GM21381 (cell line): ENCODE measurements around the gene IL1RL2.

Experiments used
- ATAC-seq: cut with Tn5 transposase; IDR thresholded peaks from one replicate; pipeline ENCODE4 v1.9.1; 2021; ENCODE audit warnings: mild to moderate bottlenecking, moderate library complexity; ENCODE audit not compliant: unreplicated experiment

Gene IL1RL2

GRCh38 chr2:102186791-102187495, at the start of gene IL1RL2:
IL1RL2 (plus strand) TSS chr2:102187023; CDS start chr2:102187868, 845 bp downstream.
- no peak for ATAC-seq

GRCh38 chr2:102137138-102137537, 49.7 kb upstream of the IL1RL2 start:
- no peak for ATAC-seq

- ATAC-seq, result no peak
Observed at GRCh38 chr2:102138331-102138730, 48.5 kb upstream of the IL1RL2 start.

- no peak for ATAC-seq
Observed at GRCh38 chr2:102139851-102140250, 47.0 kb upstream of the IL1RL2 start.

- no peak for ATAC-seq
Observed at GRCh38 chr2:102140377-102140776, 46.4 kb upstream of the IL1RL2 start.

GRCh38 chr2:102141011-102141943, 45.5 kb upstream of the IL1RL2 start:
- no peak for ATAC-seq

- no peak for ATAC-seq
Observed at GRCh38 chr2:102141970-102142828, 44.6 kb upstream of the IL1RL2 start, which contains the start of gene IL1R1. IL1R1 (plus strand) TSS chr2:102142746; CDS start chr2:102157725, 14,979 bp downstream.

- ATAC-seq, result no peak
Observed at GRCh38 chr2:102142829-102143449, 43.9 kb upstream of the IL1RL2 start.

- no peak for ATAC-seq
Observed at GRCh38 chr2:102143450-102143985, 43.3 kb upstream of the IL1RL2 start.

- ATAC-seq, result no peak
Observed at GRCh38 chr2:102144128-102144527, 42.7 kb upstream of the IL1RL2 start.

- no peak for ATAC-seq
Observed at GRCh38 chr2:102145107-102145506, 41.7 kb upstream of the IL1RL2 start.

GRCh38 chr2:102145934-102146333, 40.9 kb upstream of the IL1RL2 start:
- no peak for ATAC-seq

GRCh38 chr2:102147935-102148334, 38.9 kb upstream of the IL1RL2 start:
- ATAC-seq, result no peak

- no peak for ATAC-seq
Observed at GRCh38 chr2:102149243-102149642, 37.6 kb upstream of the IL1RL2 start.

- ATAC-seq, result no peak
Observed at GRCh38 chr2:102149644-102150455, 37.0 kb upstream of the IL1RL2 start.

- ATAC-seq, result no peak
Observed at GRCh38 chr2:102154364-102154763, 32.5 kb upstream of the IL1RL2 start.

- ATAC-seq, result no peak
Observed at GRCh38 chr2:102154946-102155702, 31.7 kb upstream of the IL1RL2 start.

- no peak for ATAC-seq
Observed at GRCh38 chr2:102155703-102156515, 30.9 kb upstream of the IL1RL2 start.
